Endometrial microvascular endothelial cells (primary cell): ENCODE measurements around the gene NHLRC4. TPM values are rescaled to one million over a fixed set of nuclear protein-coding genes. Genes with fewer than 3 reads are reported as not detected.

Experiments
- in situ Hi-C: cut with HindIII; loops from 2 replicates; pipeline ENCODE4 v1.10.0; 2017; ENCODE audit warnings: low sequenced_read_pairs, low pct_unique_long_range_greater_than_20kb; ENCODE audit errors: inconsistent ontology term
- total RNA-seq: library from RNA; depleted of rRNA; stranded (reverse); fragments of >200 nt; gene quantifications from one replicate; pipeline ENCODE4 v1.2.3, GENCODE V29; 2015; ENCODE audit errors: inconsistent ontology term

NHLRC4 gene
- total RNA-seq, 1 donor from 2014 or later, result not detected

- in situ Hi-C loops, result no loop called here
Measured at GRCh38 chr16:616733-617586, 50.2 kb downstream of the NHLRC4 start.

GRCh38 chr16:617855-618254, 51.0 kb downstream of the NHLRC4 start:
- in situ Hi-C loops, result no loop called here

Other genes with a start within 250 kb of the NHLRC4 start
- 16.4 TPM for gene AXIN1, start 214.3 kb upstream of the NHLRC4 start, total RNA-seq
- 153 TPM for gene MRPL28, start 196.5 kb upstream of the NHLRC4 start, total RNA-seq
- 64.2 TPM for gene PGAP6, start 185.0 kb upstream of the NHLRC4 start, total RNA-seq
- gene NME4, start 169.8 kb upstream of the NHLRC4 start, total RNA-seq, result 92.3 TPM
- gene DECR2, start 165.1 kb upstream of the NHLRC4 start, total RNA-seq, result 17.3 TPM
- gene RAB11FIP3, start 141.4 kb upstream of the NHLRC4 start, total RNA-seq, result 41.7 TPM
- 60.2 TPM for gene CAPN15, start 39.3 kb upstream of the NHLRC4 start, total RNA-seq
- gene PRR35, start 6.6 kb upstream of the NHLRC4 start, total RNA-seq, result not detected
- gene PIGQ, start 3.0 kb downstream of the NHLRC4 start, total RNA-seq, result 29.1 TPM
- 9.9 TPM for gene RAB40C, start 23.1 kb downstream of the NHLRC4 start, total RNA-seq
- not detected for gene WFIKKN1, start 64.0 kb downstream of the NHLRC4 start, total RNA-seq
- gene METTL26, start 69.3 kb downstream of the NHLRC4 start, total RNA-seq, result 119 TPM
- gene MCRIP2, start 74.8 kb downstream of the NHLRC4 start, total RNA-seq, result 23.4 TPM
- 39.7 TPM for gene WDR90, start 82.4 kb downstream of the NHLRC4 start, total RNA-seq
- gene RHOT2, start 101.1 kb downstream of the NHLRC4 start, total RNA-seq, result 41.3 TPM
- gene RHBDL1, start 108.7 kb downstream of the NHLRC4 start, total RNA-seq, result 2.1 TPM
- 229 TPM for gene STUB1, start 113.4 kb downstream of the NHLRC4 start, total RNA-seq
- gene JMJD8, start 117.3 kb downstream of the NHLRC4 start, total RNA-seq, result 68.2 TPM
- gene WDR24, start 123.4 kb downstream of the NHLRC4 start, total RNA-seq, result 6.3 TPM
- gene FBXL16, start 138.8 kb downstream of the NHLRC4 start, total RNA-seq, result not detected
- gene METRN, start 148.1 kb downstream of the NHLRC4 start, total RNA-seq, result 17.2 TPM
- 14.0 TPM for gene ANTKMT, start 154.1 kb downstream of the NHLRC4 start, total RNA-seq
- not detected for gene CCDC78, start 159.4 kb downstream of the NHLRC4 start, total RNA-seq
- not detected for gene HAGHL, start 160.1 kb downstream of the NHLRC4 start, total RNA-seq
- 34.5 TPM for gene CIAO3, start 174.0 kb downstream of the NHLRC4 start, total RNA-seq
- gene MSLN, start 193.7 kb downstream of the NHLRC4 start, total RNA-seq, result not detected
- 77.6 TPM for gene RPUSD1, start 221.4 kb downstream of the NHLRC4 start, total RNA-seq
- 33.9 TPM for gene CHTF18, start 221.6 kb downstream of the NHLRC4 start, total RNA-seq
- not detected for gene GNG13, start 233.7 kb downstream of the NHLRC4 start, total RNA-seq